Mesendoderm (in vitro differentiated cells): ENCODE results near the gene SKOR1.

Experiments
- DNase-seq: peaks from one replicate; pipeline ENCODE4 v3.0.0; 2013
- H2AK5ac ChIP-seq: 2 replicates; pipeline ENCODE4 v1.6.1; 2013; ENCODE audit warnings: low read length, inconsistent platforms
- H2BK120ac ChIP-seq: 2 replicates; pipeline ENCODE4 v1.6.1; 2013; ENCODE audit warnings: low read depth, mild to moderate bottlenecking, low read length, moderate library complexity, mixed read lengths
- H2BK15ac ChIP-seq: replicated peaks from 2 replicates; pipeline ENCODE4 v1.6.1; 2013; ENCODE audit warnings: low read depth, mild to moderate bottlenecking, moderate library complexity
- H2BK5ac ChIP-seq: 2 replicates; pipeline ENCODE4 v1.6.1; 2013; ENCODE audit warnings: low read length, inconsistent platforms
- H3K18ac ChIP-seq: 2 replicates; pipeline ENCODE4 v1.6.1; 2013; ENCODE audit warnings: mild to moderate bottlenecking, low read length, mixed read lengths
- H3K23ac ChIP-seq: one replicate; pipeline ENCODE4 v1.6.1; 2013; ENCODE audit warnings: low read length
- H3K27ac ChIP-seq: 2 replicates; pipeline ENCODE4 v1.5.1; 2013; ENCODE audit warnings: low read depth, mild to moderate bottlenecking, inconsistent platforms, low read length, moderate library complexity
- H3K27me3 ChIP-seq: 2 replicates; pipeline ENCODE4 v1.6.1; 2013; ENCODE audit warnings: low read length, control low read depth, mild to moderate bottlenecking, inconsistent platforms; ENCODE audit not compliant: insufficient read depth, poor library complexity
- H3K36me3 ChIP-seq: 2 replicates; pipeline ENCODE4 v1.6.1; 2013; ENCODE audit warnings: low read length, inconsistent platforms; ENCODE audit not compliant: control insufficient read depth, insufficient read depth
- H3K4ac ChIP-seq: one replicate; pipeline ENCODE4 v1.6.1; 2013; ENCODE audit warnings: low read depth, mild to moderate bottlenecking, low read length, moderate library complexity
- H3K4me1 ChIP-seq: 2 replicates; pipeline ENCODE4 v1.6.1; 2013; ENCODE audit warnings: low read depth, low read length, inconsistent platforms; ENCODE audit not compliant: control insufficient read depth
- H3K4me2 ChIP-seq: 2 replicates; pipeline ENCODE4 v1.6.1; 2013; ENCODE audit warnings: low read length
- H3K4me3 ChIP-seq: 2 replicates; pipeline ENCODE4 v1.5.1; 2013; ENCODE audit warnings: mild to moderate bottlenecking, low read length
- H3K56ac ChIP-seq: one replicate; pipeline ENCODE4 v1.6.1; 2013; ENCODE audit warnings: low read length
- H3K79me1 ChIP-seq: 2 replicates; pipeline ENCODE4 v1.6.1; 2013; ENCODE audit warnings: low read length, inconsistent platforms
- H3K79me2 ChIP-seq: 2 replicates; pipeline ENCODE4 v1.6.1; 2013; ENCODE audit warnings: mild to moderate bottlenecking, low read length; ENCODE audit not compliant: control insufficient read depth, insufficient read depth
- H3K9ac ChIP-seq: 2 replicates; pipeline ENCODE4 v1.6.1; 2013; ENCODE audit warnings: low read length, inconsistent platforms
- H4K5ac ChIP-seq: one replicate; pipeline ENCODE4 v1.6.1; 2013; ENCODE audit warnings: low read length
- H4K8ac ChIP-seq: one replicate; pipeline ENCODE4 v1.6.1; 2013; ENCODE audit warnings: low read depth, mild to moderate bottlenecking, control low read depth, low read length, moderate library complexity
- WGBS: extraction: QIAGEN DNeasy Blood & Tissue Kit; methylation state at CpG from one replicate; pipeline ENCODE4 v1.1.7; 2013; ENCODE audit warnings: low lambda C conversion rate, missing lambda C conversion rate; ENCODE audit not compliant: insufficient coverage; ENCODE audit errors: extremely low coverage; 5-methylcytosine and 5-hydroxymethylcytosine counted together

SKOR1 gene

DNA sequence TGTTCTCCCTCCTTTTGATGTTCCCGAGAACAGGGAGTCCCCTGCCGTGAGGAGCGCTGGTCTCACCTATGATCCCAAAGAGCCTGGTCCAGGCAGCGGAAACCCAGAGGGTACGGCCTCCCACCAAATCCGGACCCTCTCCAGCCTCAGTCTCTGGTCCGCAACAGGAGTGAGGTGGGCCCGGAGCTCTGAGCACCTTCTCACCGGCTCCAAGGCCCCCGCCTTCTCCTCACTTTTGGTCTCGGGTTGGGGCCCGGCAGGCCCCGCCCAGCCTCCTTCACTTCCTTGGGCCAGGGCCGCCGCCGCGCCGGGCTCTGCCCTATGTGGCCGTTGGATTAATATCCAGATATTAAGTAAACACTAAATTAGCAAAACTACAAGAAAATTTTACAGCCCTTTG, 5.7 kb upstream of the SKOR1 start:
- H3K56ac ChIP-seq = no peak overlapping the region

DNA sequence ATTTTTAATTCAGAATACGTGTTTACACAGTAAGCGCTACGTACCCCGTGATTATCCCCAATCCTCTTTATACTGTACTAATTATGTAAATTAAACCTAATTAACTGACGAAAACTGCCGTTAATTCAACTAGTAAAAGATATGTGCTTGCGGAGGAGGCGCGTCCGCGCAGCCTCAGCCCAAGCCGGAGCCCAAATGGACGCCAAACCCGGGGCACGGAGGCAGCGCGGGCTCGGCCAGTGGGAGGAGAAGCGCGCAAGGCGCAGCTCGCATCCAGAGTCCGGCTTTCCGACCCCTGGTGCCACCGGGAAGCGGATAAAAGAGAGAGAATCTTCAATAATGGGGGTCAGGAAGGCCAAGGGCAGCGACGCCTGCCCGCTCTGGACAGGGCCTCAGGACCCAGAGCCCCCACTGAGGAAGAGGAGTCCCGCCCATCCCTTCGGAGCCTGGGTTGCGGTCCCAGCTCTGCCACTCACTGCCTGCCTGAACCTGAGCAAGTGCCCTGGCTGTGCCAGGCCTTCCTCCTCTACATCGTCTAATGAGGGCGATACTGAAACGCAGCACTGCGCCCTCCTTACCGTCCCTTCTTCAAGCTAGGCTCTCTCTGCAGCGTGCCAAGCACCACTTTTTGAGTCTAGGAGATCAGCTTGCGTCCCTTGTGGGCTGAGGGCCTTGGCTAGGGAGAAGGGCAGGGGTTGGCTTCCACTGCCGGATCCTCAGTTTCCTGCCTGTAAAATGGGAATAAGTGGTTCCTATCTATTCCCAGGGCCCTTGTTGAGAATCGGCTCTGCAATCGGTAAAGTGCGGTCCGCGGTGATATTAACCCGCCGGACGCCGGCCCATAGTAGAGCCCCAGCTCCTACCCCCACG, 5.0 kb upstream of the SKOR1 start:
- Histone ChIP-seq H4K8ac (no peak overlapping the region), H3K56ac (no peak overlapping the region), H3K4me1 (no peaks in the 10 kb centered on the region), H3K36me3 (no peaks in the 10 kb centered on the region), H4K5ac (no peak overlapping the region), H3K4me2 (no peak overlapping the region), H3K18ac (no peak overlapping the region), H3K4ac (no peak overlapping the region), H2BK15ac (no peak overlapping the region), H3K4me3 (no peak overlapping the region), H2BK5ac (no peak overlapping the region), H3K79me1 (no peaks in the 10 kb centered on the region), H3K79me2 (no peaks in the 10 kb centered on the region), H3K9ac (no peak overlapping the region), H3K27me3 (peaks cover 66% of the 10 kb centered on the region), H3K23ac (no peak overlapping the region), H2BK120ac (no peak overlapping the region), H3K27ac (no peak overlapping the region), H2AK5ac (no peak overlapping the region)
- DNase-seq = no peak
- WGBS = no CpG with 5 or more reads among the region's 50 CpGs

More for the DNA sequence above, 5.7 kb upstream of the SKOR1 start:
- H2BK120ac ChIP-seq = no peak overlapping the region
- DNase-seq = no peak
- no peak overlapping the region for H3K4me2 ChIP-seq
- H4K8ac ChIP-seq = no peak overlapping the region
- no peak overlapping the region for H2BK15ac ChIP-seq
- H3K79me1 ChIP-seq = no peaks in the 10 kb centered on the region
- no peak overlapping the region for H3K4ac ChIP-seq
- H3K4me1 ChIP-seq = no peaks in the 10 kb centered on the region
- H3K18ac ChIP-seq = no peak overlapping the region
- H3K79me2 ChIP-seq = no peaks in the 10 kb centered on the region
- H3K27ac ChIP-seq = no peak overlapping the region
- WGBS = no CpG with 5 or more reads among the region's 19 CpGs
- no peak overlapping the region for H4K5ac ChIP-seq
- H2BK5ac ChIP-seq = no peak overlapping the region
- no peak overlapping the region for H3K9ac ChIP-seq
- no peak overlapping the region for H2AK5ac ChIP-seq
- H3K27me3 ChIP-seq = peaks cover 61% of the 10 kb centered on the region
- no peaks in the 10 kb centered on the region for H3K36me3 ChIP-seq
- no peak overlapping the region for H3K23ac ChIP-seq
- H3K4me3 ChIP-seq = no peak overlapping the region

DNA sequence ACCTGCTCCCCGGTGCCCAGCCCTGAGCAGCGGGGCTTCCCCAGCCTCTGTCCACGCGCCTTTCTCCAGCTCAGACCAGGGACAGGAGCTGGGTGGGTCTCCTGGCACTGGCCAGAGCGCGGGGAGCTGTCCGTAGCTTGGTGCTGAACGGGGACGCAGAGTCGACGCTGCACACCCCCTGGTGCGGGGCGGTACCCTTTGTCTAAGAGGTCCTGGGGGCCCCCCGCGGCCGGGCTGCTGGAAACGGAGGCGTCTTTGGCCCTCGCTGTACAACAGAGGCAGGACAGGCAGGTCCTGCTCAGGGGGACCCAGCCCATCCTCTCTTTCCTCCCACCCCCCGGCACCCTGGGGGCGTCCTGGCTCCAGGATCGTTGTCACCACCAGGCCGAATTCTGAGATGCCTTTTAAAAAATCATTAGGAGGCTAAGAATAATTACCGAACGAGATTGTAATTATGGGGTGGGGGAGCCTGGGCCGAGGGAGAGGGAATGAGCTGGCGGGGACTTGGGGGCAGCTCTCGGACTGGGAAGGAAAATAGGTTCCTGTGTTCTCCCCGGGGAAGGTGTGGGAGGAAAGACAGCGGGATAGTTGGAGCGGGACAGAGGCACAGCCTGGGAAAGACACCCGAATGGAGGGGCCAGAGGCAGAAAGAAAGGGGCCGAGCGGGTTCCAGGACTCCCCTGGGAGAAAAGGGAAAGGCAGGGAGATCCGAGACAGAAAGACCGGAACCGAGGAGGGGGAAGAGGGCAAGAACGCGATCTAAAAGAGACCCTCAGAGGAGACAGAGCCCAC, 4.1 kb upstream of the SKOR1 start:
- Histone ChIP-seq H3K4me1 (no peaks in the 10 kb centered on the region), H3K79me1 (no peaks in the 10 kb centered on the region), H3K27me3 (peaks cover 74% of the 10 kb centered on the region), H3K56ac (no peak overlapping the region), H2BK5ac (no peak overlapping the region), H3K79me2 (no peaks in the 10 kb centered on the region), H3K18ac (no peak overlapping the region), H3K27ac (no peak overlapping the region), H3K36me3 (no peaks in the 10 kb centered on the region), H3K4ac (no peak overlapping the region), H2BK120ac (no peak overlapping the region), H4K8ac (no peak overlapping the region), H3K23ac (no peak overlapping the region), H2BK15ac (no peak overlapping the region), H3K4me3 (no peak overlapping the region), H3K9ac (no peak overlapping the region), H2AK5ac (no peak overlapping the region), H4K5ac (no peak overlapping the region), H3K4me2 (no peak overlapping the region)
- WGBS = no CpG with 5 or more reads among the region's 39 CpGs
- DNase-seq = peak; percentile 53

DNA sequence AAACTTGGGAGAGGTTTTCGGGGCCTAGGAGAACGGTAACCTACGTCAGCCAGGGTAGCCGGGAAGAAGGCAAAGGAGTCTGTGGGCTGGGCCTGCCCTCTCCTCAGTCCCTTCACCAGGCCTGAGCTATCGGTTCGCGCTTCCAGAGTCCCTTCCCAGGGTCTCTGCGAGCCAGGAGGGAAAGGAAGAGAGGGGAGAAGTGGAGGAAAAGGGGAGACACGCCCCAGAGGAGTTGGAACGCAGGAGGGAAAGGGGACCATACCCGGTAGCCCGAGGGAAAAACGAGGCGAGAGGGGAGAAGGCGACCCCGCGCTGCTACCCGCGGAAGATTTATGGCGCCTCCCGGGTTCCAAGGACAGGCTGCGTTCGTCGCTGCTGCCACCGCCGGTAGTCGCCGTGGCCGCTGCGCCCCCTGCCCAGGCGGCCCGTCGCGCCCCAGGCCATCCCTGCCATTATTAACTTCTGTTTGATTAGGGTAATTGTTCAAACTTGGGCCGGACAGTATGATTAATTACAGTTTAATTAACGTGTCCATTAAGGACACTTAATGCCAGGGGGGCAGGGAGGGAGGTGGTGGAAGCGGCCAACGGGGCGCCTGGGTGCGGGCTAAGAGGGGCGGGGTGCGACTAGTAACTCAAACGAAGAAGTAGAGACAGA, 3.4 kb upstream of the SKOR1 start:
- no peak overlapping the region for H3K4me3 ChIP-seq
- WGBS = no CpG with 5 or more reads among the region's 43 CpGs

DNA sequence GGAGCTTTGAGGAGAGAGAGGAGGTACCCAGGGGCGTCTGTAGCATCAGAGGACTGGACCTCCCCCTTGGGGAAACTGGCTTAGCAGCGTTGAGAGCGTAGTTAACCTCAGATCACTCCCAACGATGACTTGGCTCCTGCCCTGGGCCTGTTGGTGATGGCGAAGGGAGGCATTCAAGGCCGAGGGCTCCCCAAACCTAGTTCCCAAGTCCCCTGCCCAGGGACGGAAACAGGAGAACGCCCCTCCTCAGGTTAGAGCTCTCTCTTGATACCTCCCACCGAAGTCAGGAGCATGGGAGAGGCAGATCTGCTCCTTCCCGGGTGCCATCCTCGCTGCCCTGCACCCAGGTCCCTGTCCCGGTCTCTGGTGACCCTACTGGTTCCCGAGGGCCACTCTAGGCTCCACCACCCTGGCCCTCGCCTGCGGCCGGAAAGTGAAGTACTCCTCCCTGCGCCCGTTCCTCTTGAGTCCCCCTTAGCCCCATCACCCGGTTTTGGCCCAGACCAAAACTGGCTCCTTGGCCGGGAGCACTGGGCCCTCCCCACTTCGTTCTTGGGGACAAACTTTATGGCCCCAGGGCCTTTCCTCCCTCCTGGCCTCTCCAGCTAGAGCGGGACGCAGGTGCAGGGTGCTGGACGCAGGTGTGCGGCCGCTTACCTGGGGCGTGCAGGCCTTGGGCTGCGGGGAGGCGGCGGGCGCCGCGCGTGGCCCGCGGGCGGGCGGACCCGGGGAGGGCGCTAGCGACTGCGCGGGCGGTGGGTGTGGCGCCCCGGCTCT, 2.6 kb upstream of the SKOR1 start:
- peaks cover 87% of the 10 kb centered on the region for H3K27me3 ChIP-seq
- no peak overlapping the region for H2BK5ac ChIP-seq
- no peak overlapping the region for H3K56ac ChIP-seq
- no peak overlapping the region for H2AK5ac ChIP-seq
- H3K23ac ChIP-seq = no peak overlapping the region
- no peak overlapping the region for H4K5ac ChIP-seq
- no peak overlapping the region for H4K8ac ChIP-seq
- DNase-seq = no peak
- H3K4me2 ChIP-seq = no peak overlapping the region
- H3K79me2 ChIP-seq = no peaks in the 10 kb centered on the region
- H3K36me3 ChIP-seq = no peaks in the 10 kb centered on the region
- no CpG with 5 or more reads among the region's 46 CpGs for WGBS
- no peak overlapping the region for H3K27ac ChIP-seq
- H3K79me1 ChIP-seq = no peaks in the 10 kb centered on the region
- H3K18ac ChIP-seq = no peak overlapping the region
- H3K9ac ChIP-seq = no peak overlapping the region
- no peak overlapping the region for H2BK15ac ChIP-seq
- H2BK120ac ChIP-seq = no peak overlapping the region
- H3K4me1 ChIP-seq = no peaks in the 10 kb centered on the region
- no peak overlapping the region for H3K4ac ChIP-seq
- no peak overlapping the region for H3K4me3 ChIP-seq

More for the DNA sequence above, 3.4 kb upstream of the SKOR1 start:
- no peaks in the 10 kb centered on the region for H3K36me3 ChIP-seq
- no peak overlapping the region for H4K5ac ChIP-seq
- H3K56ac ChIP-seq = no peak overlapping the region
- H2BK15ac ChIP-seq = no peak overlapping the region
- no peaks in the 10 kb centered on the region for H3K79me2 ChIP-seq
- no peak overlapping the region for H4K8ac ChIP-seq
- H3K9ac ChIP-seq = no peak overlapping the region
- H3K18ac ChIP-seq = no peak overlapping the region
- no peak overlapping the region for H3K4ac ChIP-seq
- no peak overlapping the region for H3K27ac ChIP-seq
- H2BK5ac ChIP-seq = no peak overlapping the region
- H2AK5ac ChIP-seq = no peak overlapping the region
- no peaks in the 10 kb centered on the region for H3K79me1 ChIP-seq
- H3K4me2 ChIP-seq = no peak overlapping the region
- no peak overlapping the region for H2BK120ac ChIP-seq
- H3K27me3 ChIP-seq = peaks cover 81% of the 10 kb centered on the region
- H3K23ac ChIP-seq = no peak overlapping the region
- no peak for DNase-seq
- no peaks in the 10 kb centered on the region for H3K4me1 ChIP-seq
